Esophagus mucosa (tissue), 1 donor: ENCODE results near the gene NRG4. TPM values are rescaled to one million over a fixed set of nuclear protein-coding genes. Genes with fewer than 3 reads are reported as not detected.
A peak's percentile ranks its signal among the peaks of the same experiment; 100 is the strongest.
"Not testable (repeated sequence)": the region's sequence is repeated elsewhere in the genome, so short reads cannot be mapped to it uniquely, and the experiment has no call there.

ENCODE experiments used
- ATAC-seq: fragments of 200-7000 bp; cut with Tn5 transposase; one replicate; pipeline ENCODE4 v1.9.1; 2020
- total RNA-seq: library from RNA; stranded (reverse); gene quantifications from one replicate; pipeline ENCODE4 v1.2.4, GENCODE V29; 2023
- donor health status: DM: yes; HTN: yes; CAD: no.

NRG4 gene
- total RNA-seq = 1.6 TPM

GRCh38 chr15:76011627-76012551, at the start of gene NRG4:
Gene NRG4 (minus strand): TSS chr15:76012424. CDS start chr15:76011230, 1,194 bp downstream.
- peak; percentile 71 for ATAC-seq

GRCh38 chr15:76061700-76062099, 49.5 kb upstream of the NRG4 start:
- no peak for ATAC-seq

DNA sequence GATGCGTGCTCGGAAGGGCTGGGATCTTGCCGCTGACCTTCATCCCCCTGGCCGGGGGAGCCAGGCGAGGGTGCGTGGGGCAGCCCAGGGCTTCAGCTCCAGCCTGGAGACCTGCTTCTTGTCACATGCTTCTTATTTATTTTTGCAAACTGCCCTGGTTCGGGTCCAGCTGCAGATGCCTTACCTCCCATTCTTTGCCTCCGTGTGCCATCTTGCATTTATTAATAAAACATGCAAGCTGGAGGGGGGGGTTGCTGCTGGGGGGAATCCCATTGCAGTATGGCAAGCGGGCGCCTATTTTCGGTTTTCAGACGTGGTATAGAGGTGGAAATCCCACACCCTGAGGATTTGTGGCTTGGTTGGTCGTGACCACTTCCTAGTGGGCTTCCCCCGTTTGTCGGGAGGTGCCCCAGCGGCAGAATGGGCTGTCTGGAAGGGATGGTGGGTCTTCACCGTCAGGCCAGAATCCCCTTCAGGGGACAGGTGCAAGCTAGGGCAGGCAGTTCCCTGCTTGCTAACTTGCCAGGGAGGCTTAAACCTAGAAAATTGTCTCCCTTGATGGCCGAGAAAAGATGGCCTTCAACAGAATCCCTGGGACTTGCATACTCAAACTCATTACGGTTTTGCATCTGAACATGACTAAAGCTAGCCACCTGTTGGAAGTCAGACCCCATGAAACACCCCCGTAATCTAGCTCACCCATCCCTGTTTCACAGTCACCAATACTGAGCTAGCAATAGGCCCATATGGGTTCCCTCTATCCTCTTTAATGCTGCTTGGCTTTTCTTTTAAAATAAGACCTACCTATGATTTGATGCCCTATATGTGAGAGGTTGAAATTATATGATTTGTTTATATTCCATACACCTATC, 48.1 kb upstream of the NRG4 start:
- no peak for ATAC-seq

DNA sequence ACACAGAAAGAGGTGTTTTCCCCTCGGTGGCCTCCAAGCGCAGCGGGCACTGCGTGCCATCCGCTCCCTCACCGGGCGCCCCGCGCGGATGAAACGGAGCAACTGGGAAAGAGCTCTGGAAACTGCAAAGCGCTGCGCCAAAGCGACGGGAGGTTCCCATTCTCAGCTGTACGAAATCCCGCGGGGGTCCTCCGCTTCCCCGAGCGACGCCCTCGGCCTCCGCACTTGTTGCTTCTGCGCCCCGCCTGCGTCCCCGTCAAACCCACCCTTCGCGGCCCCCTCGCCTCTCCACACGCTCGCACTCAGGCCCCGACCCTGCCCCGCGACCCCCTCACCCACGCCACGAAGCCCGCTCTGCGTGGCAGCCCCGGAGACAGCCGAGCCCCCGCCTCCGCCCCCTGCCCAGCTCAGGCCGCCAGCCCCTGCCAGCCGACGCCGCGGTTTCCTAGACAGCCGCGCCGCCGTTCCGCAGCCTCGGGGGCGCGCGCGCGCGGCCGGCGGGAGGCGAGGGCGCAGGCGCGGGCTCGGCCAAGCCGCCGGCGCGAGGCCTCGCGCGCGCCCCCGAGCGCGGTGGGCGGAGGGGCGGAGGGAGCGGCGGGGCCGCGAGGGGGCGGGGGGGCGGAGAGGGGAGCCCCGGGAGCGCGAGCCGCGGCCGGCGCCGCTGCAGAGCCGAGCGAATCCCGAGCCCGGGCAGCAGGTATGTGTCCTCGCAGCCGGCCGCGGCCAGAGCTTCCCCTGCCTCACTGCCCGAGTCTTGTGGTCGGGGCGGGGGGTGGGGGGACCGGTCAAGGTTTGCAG, 47.3 kb upstream of the NRG4 start, which contains the start of gene TMEM266:
Gene TMEM266, plus strand, starts transcription at position 666 of the 798 bp plus-strand sequence. CDS start 74,279 bp downstream, outside the sequence.
- peak; percentile 52 for ATAC-seq

- no peak for ATAC-seq
These were observed 46.6 kb upstream of the NRG4 start for GRCh38 chr15:76058714-76059319.

DNA sequence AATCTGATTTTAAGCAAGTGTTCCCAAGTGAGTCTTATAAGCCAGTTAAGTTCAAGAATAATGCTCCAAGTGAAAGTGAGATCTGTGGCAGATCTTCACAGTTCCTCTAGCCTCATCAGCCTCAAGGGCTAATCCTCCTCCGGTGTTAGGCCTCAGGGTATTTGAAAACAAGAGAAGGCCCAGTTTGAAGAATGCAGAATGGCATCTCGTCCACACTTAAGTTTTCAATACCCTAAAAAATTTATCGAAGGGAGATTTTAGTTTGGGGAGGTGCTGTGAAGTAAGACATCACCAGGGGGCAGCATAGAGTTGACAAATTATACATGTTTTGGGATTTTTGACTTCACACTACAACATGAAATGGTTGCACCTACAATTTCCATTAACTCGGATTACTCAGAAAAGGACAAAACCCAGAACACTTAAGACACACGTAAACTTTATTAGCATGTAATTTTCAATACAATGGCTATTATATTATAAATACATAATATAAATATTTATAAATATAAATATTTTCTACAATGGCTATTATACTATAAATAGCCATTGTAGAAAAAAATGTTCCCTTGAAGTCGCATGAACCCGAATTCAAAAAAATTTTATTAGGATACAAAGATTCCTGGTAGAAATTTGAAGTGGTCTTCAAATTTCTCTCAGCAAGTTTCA, 45.2 kb upstream of the NRG4 start:
- ATAC-seq = no peak

DNA sequence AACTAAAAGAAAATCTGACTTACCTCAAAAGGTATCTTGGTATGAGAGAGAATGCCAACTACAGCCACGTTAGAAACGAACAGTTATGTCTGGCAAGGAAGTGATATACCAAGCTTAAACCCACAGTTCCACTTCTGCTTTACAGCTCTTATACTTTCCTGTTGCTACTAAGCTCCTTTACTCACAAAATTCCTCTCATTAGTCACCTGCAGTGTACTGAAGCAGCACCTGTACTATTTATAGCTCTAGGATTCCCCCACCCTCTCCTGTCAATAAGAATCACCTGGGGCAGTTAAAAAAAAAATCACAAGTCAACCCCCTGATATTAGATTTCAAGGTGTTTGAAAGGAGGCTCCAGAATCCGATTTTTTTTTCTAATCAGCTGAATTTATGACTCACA, 44.7 kb upstream of the NRG4 start:
- peak; percentile 75 for ATAC-seq

- not testable (repeated sequence) for ATAC-seq
These were observed 42.0 kb upstream of the NRG4 start for GRCh38 chr15:76054201-76054600.

GRCh38 chr15:76038512-76038911, 26.3 kb upstream of the NRG4 start:
- ATAC-seq = peak; percentile 98

DNA sequence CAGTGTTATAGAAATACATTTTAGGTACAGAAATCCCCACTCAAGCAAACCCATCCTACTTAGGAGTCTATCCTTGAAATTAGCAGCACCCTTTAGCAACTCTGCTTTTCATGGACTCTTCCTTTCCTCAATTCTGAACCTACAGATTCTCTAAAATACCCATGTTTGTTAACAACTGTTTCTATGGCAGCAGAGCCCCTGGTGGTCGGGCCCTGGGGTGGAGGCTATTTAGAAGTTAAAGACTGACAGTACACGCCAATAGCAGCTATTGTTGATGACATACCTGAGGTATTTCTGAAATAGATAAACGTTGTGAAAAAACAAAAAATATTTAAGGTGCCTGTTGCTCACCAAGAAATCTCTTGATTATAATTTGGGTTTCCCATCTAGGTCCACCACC, 23.4 kb upstream of the NRG4 start:
- ATAC-seq = no peak

- no peak for ATAC-seq
These were observed 21.9 kb upstream of the NRG4 start for GRCh38 chr15:76034111-76034510.

DNA sequence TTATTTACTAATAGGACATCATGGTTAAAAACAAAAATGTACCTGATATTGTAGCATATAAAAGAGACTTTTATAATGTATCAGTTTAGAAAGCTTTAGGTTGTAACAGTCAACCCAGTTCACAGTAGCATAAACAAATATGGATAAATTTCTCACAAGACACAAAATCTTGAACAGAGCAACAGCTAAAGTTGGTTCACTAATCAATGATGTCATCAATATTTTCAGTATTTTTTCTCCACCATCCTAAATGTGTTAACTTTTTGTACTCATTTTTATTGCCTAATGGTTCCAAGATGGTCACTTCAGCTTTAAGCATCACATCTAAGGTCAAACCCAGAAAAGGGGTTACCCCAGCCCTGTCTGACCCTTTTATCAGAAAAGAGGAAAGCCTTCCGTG, 21.2 kb upstream of the NRG4 start:
- ATAC-seq = no peak

DNA sequence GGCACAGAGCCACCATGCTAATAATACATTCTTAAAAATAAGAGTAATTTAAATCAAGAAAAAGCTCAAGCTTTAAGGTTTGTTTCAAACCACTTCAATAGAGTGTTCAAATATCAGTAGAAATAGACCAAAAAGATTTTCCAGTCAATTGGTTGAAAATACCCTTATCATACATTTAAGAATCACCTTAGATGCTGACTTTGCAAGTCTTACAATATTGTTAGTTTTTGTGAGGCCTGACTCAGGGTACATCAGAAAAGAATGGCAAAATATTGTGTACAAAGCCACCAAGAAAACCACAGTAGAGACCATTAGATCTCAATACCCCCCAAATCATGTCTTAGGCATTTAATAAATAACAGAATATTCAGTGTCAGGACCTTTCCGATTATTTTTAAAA, 19.8 kb upstream of the NRG4 start:
- ATAC-seq = no peak

GRCh38 chr15:76024021-76024768, 12.0 kb upstream of the NRG4 start:
- no peak for ATAC-seq

DNA sequence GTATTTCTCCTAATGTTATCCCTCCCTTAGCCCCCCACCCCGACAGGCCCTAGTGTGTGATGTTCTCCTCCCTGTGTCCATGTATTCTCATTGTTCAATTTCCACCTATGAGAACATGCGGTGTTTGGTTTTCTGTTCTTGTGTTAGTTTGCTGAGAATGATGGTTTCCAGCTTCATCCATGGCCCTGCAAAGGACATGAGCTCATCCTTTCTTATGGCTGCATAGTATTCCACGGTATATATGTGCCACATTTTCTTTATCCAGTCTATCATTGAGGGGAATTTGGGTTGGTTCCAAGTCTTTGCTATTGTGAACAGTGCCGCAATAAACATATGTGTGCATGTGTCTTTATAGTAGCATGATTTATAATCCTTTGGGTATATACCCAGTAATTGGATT, 1.2 kb upstream of the NRG4 start:
- ATAC-seq = not testable (repeated sequence)

- ATAC-seq = no peak
These were observed 1.6 kb downstream of the NRG4 start for GRCh38 chr15:76010613-76011012.

- ATAC-seq = no peak
These were observed 6.0 kb downstream of the NRG4 start for GRCh38 chr15:76006136-76006778.

DNA sequence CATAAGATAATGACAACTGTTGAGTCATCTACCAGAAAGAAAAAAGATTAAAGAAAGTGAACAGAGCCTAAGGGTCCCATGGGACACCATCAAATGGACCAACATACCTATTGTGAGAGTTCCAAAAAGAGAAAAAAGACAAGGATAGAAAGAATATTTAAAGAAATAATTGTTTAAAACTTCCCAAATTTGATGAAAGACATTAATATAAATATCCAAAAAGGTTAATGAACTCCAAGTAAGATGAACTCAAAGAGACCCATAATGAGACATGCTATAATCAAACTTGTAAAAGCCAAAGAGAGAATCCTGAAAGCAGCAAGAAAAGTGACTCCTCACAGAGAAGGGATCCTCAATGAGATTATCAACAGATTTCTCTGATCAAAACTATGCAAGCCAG, 8.9 kb downstream of the NRG4 start:
- ATAC-seq = no peak

GRCh38 chr15:75995611-75996010, 16.6 kb downstream of the NRG4 start:
- ATAC-seq = no peak

- no peak for ATAC-seq
These were observed 18.0 kb downstream of the NRG4 start for GRCh38 chr15:75994220-75994619.
